ENCODE results near the gene CFL2. TPM values are rescaled to one million over a fixed set of nuclear protein-coding genes. Genes with fewer than 3 reads are reported as not detected.

Gene CFL2
- total RNA-seq, 2 experiments from 2014 or later, result 3.1 to 4.5 TPM

- Mint-ChIP-seq H3K9me3 (peaks cover 6% of the 10 kb centered on the region), H3K27me3 (ENCODE audit: low read depth) (no peaks in the 10 kb centered on the region), H3K36me3 (ENCODE audit: low read depth) (peaks cover 1% of the 10 kb centered on the region), H3K4me1 (ENCODE audit: low read depth) (peaks cover 12% of the 10 kb centered on the region), H3K4me3 (no peak overlapping the region), H3K27ac (peak overlapping the region; percentile 50)
- peak; percentile 43 for DNase-seq
- intact Hi-C loops (cut with micrococcal nuclease), result no loop called here
- CTCF ChIA-PET, result interaction anchor here (0.6 to 1.8 kb wide), 2 partner anchors 57 to 175 kb away, joined by 3 to 7 read pairs; no protein-coding TSS in a partner anchor
These were observed 48.5 kb downstream of the CFL2 start for GRCh38 chr14:34665785-34666435.

GRCh38 chr14:34662561-34663088, 51.8 kb downstream of the CFL2 start:
- CTCF ChIA-PET, result interaction anchor here (1.2 kb wide), 1 partner anchor 9 kb away, joined by 4 read pairs; no protein-coding TSS in a partner anchor
- intact Hi-C loops (cut with micrococcal nuclease), result no loop called here

GRCh38 chr14:34660796-34661195, 53.6 kb downstream of the CFL2 start:
- H3K36me3 Mint-ChIP-seq (ENCODE audit: low read depth), result peaks cover 1% of the 10 kb centered on the region
- H3K4me3 Mint-ChIP-seq, result no peak overlapping the region
- peaks cover 9% of the 10 kb centered on the region for H3K9me3 Mint-ChIP-seq
- no peak for DNase-seq
- peaks cover 5% of the 10 kb centered on the region for H3K4me1 Mint-ChIP-seq (ENCODE audit: low read depth)
- no peaks in the 10 kb centered on the region for H3K27me3 Mint-ChIP-seq (ENCODE audit: low read depth)
- no peak overlapping the region for H3K27ac Mint-ChIP-seq
- CTCF ChIA-PET, result interaction anchor here (0.6 kb wide), 2 partner anchors 14 to 27 kb away, joined by 3 read pairs; no protein-coding TSS in a partner anchor
- intact Hi-C loops (cut with micrococcal nuclease), result no loop called here

More at GRCh38 chr14:34662561-34663088, 51.8 kb downstream of the CFL2 start:
- Mint-ChIP-seq H3K9me3 (peaks cover 9% of the 10 kb centered on the region), H3K36me3 (ENCODE audit: low read depth) (peaks cover 1% of the 10 kb centered on the region), H3K4me1 (ENCODE audit: low read depth) (peaks cover 12% of the 10 kb centered on the region), H3K27ac (no peak overlapping the region), H3K27me3 (ENCODE audit: low read depth) (no peaks in the 10 kb centered on the region), H3K4me3 (no peak overlapping the region)
- no peak for DNase-seq

Other genes starting within 250 kb of the CFL2 start
- 10 to 100 TPM; 34.0 to 35.4 TPM for gene EAPP, start 174.9 kb downstream of the CFL2 start, total RNA-seq
- 10 to 100 TPM; 73.9 to 74.3 TPM for gene SNX6, start 84.4 kb downstream of the CFL2 start, total RNA-seq
- gene BAZ1A, start 160.8 kb upstream of the CFL2 start, total RNA-seq, result 10 to 100 TPM; 50.8 to 57.0 TPM